Activated naive CD4-positive, alpha-beta T cell treated with anti-CD3 and anti-CD28 coated beads, Interleukin-2, amount 10 ng/mL, durations not matched to agents 5 hours and 36 hours (primary cell): Measurements from ENCODE around the gene LRRC70. TPM values are rescaled to one million over a fixed set of nuclear protein-coding genes. Genes with fewer than 3 reads are reported as not detected.

ENCODE experiments used
- total RNA-seq, 2 experiments: library from RNA; stranded (reverse); gene quantifications; one replicate each; pipeline ENCODE4 v1.2.3, GENCODE V29; 2021

Gene LRRC70, protein sequence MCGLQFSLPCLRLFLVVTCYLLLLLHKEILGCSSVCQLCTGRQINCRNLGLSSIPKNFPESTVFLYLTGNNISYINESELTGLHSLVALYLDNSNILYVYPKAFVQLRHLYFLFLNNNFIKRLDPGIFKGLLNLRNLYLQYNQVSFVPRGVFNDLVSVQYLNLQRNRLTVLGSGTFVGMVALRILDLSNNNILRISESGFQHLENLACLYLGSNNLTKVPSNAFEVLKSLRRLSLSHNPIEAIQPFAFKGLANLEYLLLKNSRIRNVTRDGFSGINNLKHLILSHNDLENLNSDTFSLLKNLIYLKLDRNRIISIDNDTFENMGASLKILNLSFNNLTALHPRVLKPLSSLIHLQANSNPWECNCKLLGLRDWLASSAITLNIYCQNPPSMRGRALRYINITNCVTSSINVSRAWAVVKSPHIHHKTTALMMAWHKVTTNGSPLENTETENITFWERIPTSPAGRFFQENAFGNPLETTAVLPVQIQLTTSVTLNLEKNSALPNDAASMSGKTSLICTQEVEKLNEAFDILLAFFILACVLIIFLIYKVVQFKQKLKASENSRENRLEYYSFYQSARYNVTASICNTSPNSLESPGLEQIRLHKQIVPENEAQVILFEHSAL
- under 1 TPM; 0.88 to 0.91 TPM for total RNA-seq

GRCh38 chr5:62578540-62578939 lies at the start of gene LRRC70:
LRRC70 (plus strand) TSS chr5:62578819; CDS start chr5:62579439, 620 bp downstream.

Other genes starting within 250 kb of the LRRC70 start
- 10 to 100 TPM; 24.3 to 27.1 TPM for gene DIMT1, start 174.9 kb upstream of the LRRC70 start, total RNA-seq
- gene IPO11, start 166.1 kb upstream of the LRRC70 start, total RNA-seq: 10 to 100 TPM; 22.4 to 25.6 TPM